ENCODE data around the gene RAB3D. TPM values are rescaled to one million over a fixed set of nuclear protein-coding genes. Genes with fewer than 3 reads are reported as not detected.

RAB3D gene
- total RNA-seq, 1 experiment from 2014 or later: 29.4 TPM

DNA sequence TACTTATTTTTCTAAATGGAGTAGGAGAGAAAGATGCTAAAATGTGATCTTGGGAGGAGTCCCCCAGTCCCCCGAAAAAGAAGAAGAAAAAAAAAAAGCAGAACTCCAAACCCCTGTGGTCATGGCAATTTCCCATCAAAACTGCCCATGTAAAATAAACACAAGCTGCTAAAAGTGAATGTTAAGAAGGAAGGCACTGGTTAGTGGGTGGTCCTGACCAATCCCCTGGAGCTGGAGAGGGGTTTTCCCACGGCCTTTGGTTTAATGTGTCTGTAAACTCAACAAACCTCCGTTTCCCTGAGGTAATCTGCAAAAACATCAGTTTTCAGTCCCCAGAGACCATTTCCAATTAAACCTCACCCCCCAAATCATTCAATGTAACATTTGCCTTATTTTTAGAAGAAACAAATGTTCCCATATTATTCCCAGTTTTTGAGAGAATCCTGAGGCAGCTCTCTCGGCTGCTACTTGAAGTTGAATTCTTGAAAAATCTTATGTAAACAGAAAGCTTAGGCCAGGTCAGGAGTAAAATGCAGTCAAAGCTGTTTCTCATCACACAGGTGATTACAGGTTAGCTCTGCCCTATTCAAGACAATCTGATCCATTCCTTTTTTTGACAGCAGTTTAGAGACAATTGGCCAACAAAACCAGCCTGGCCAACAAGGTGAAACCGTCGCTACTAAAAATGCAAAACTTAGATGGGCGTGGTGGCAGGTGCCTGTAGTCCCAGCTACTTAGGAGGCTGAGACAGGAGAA, 17.0 kb downstream of the RAB3D start:
- H3K4me1 ChIP-seq (ENCODE audit: insufficient read depth, low read length): no peaks in the 10 kb centered on the region
- Mint-ChIP-seq H3K9me3 (no peaks in the 10 kb centered on the region), H3K27me3 (ENCODE audit: low read depth) (peaks cover 6% of the 10 kb centered on the region; the same call in 1 of the 2 replicates), H3K36me3 (ENCODE audit: insufficient read depth in 1 of 3, low read depth in 3 of 3) (peaks cover 0 to 13% (median 9%) of the 10 kb centered on the region in 3 experiments; a peak in 3 of 7 replicates), H3K27ac (peak overlapping the region in 2 of 3 experiments; percentile 35 to 39; a peak in 1 of 7 replicates), H3K4me1 (peaks cover 6 to 11% of the 10 kb centered on the region in 2 experiments), H3K4me3 (no peak overlapping the region)
- H3K9ac ChIP-seq (ENCODE audit: extremely low read depth, insufficient read length, low read length): no peak overlapping the region
- no peak overlapping the region for H2BK15ac ChIP-seq (ENCODE audit: low read depth, low read length)
- H3K79me1 ChIP-seq (ENCODE audit: insufficient read depth, low read depth, low read length, poor library complexity, severe bottlenecking): no peaks in the 10 kb centered on the region
- no peak overlapping the region for H2BK12ac ChIP-seq (ENCODE audit: insufficient read length, low read depth, low read length)
- no CpG with 5 or more reads among the region's 7 CpGs for WGBS (ENCODE audit: extremely low coverage, insufficient read length, low lambda C conversion rate)
- H2BK120ac ChIP-seq (ENCODE audit: low read depth, low read length, poor library complexity, severe bottlenecking): no peak overlapping the region
- H2AK5ac ChIP-seq (ENCODE audit: insufficient read length, low read length): no peak overlapping the region
- H3K79me2 ChIP-seq (ENCODE audit: insufficient read depth, low read length): no peaks in the 10 kb centered on the region
- H2BK20ac ChIP-seq (ENCODE audit: low read depth, low read length, poor library complexity, severe bottlenecking): no peak overlapping the region
- no peak overlapping the region for H4K91ac ChIP-seq (ENCODE audit: insufficient read length, low read depth, low read length)
- H3T11ph ChIP-seq (ENCODE audit: low read length): no peak overlapping the region
- H3K4me2 ChIP-seq (ENCODE audit: insufficient read depth, insufficient read length, low read length): no peak overlapping the region
- H3K27ac ChIP-seq (ENCODE audit: insufficient read length, low read depth, low read length): no peak overlapping the region
- no peak overlapping the region for H3K14ac ChIP-seq (ENCODE audit: insufficient read depth, low read length)
- DNase-seq: no peak
- no peak overlapping the region for H3K23ac ChIP-seq (ENCODE audit: insufficient read length, low read depth, low read length)
- H2AFZ ChIP-seq (ENCODE audit: low read length): no peak overlapping the region
- no peak overlapping the region for H3K4ac ChIP-seq (ENCODE audit: low read depth, low read length)
- H3K56ac ChIP-seq (ENCODE audit: insufficient read length, low read depth, low read length): no peak overlapping the region
- no peaks in the 10 kb centered on the region for H4K20me1 ChIP-seq (ENCODE audit: control insufficient read depth, insufficient read depth, insufficient read length)
- no peak overlapping the region for H3K18ac ChIP-seq (ENCODE audit: insufficient read length, low read depth, low read length)
- H4K8ac ChIP-seq (replicated peaks; ENCODE audit: insufficient read length, low read depth, low read length): no peak overlapping the region
- H2BK5ac ChIP-seq (ENCODE audit: insufficient read length, low read length): no peak overlapping the region
- TF ChIP-seq, protein P1, sequence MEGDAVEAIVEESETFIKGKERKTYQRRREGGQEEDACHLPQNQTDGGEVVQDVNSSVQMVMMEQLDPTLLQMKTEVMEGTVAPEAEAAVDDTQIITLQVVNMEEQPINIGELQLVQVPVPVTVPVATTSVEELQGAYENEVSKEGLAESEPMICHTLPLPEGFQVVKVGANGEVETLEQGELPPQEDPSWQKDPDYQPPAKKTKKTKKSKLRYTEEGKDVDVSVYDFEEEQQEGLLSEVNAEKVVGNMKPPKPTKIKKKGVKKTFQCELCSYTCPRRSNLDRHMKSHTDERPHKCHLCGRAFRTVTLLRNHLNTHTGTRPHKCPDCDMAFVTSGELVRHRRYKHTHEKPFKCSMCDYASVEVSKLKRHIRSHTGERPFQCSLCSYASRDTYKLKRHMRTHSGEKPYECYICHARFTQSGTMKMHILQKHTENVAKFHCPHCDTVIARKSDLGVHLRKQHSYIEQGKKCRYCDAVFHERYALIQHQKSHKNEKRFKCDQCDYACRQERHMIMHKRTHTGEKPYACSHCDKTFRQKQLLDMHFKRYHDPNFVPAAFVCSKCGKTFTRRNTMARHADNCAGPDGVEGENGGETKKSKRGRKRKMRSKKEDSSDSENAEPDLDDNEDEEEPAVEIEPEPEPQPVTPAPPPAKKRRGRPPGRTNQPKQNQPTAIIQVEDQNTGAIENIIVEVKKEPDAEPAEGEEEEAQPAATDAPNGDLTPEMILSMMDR (conservative IDR thresholded peaks at IDR 0.05): no peak
- H3K27me3 ChIP-seq (ENCODE audit: insufficient read depth, low read length): no peaks in the 10 kb centered on the region
- H3K23me2 ChIP-seq (ENCODE audit: insufficient read length, low read depth, low read length, poor library complexity, severe bottlenecking): no peaks in the 10 kb centered on the region
- H4K5ac ChIP-seq (ENCODE audit: insufficient read length, low read depth, low read length): no peak overlapping the region
- H3K9me3 ChIP-seq (ENCODE audit: control insufficient read depth, low read depth, low read length): no peaks in the 10 kb centered on the region

Data from H9 (cell line).